COLO668 (cell line): ENCODE measurements around the gene HTRA3.

Experiments
- DNase-seq: peaks from one replicate; lab custom pipeline; 2025; ENCODE audit not compliant: unreplicated experiment; lab: John Stamatoyannopoulos, UW

The HTRA3 gene

DNA sequence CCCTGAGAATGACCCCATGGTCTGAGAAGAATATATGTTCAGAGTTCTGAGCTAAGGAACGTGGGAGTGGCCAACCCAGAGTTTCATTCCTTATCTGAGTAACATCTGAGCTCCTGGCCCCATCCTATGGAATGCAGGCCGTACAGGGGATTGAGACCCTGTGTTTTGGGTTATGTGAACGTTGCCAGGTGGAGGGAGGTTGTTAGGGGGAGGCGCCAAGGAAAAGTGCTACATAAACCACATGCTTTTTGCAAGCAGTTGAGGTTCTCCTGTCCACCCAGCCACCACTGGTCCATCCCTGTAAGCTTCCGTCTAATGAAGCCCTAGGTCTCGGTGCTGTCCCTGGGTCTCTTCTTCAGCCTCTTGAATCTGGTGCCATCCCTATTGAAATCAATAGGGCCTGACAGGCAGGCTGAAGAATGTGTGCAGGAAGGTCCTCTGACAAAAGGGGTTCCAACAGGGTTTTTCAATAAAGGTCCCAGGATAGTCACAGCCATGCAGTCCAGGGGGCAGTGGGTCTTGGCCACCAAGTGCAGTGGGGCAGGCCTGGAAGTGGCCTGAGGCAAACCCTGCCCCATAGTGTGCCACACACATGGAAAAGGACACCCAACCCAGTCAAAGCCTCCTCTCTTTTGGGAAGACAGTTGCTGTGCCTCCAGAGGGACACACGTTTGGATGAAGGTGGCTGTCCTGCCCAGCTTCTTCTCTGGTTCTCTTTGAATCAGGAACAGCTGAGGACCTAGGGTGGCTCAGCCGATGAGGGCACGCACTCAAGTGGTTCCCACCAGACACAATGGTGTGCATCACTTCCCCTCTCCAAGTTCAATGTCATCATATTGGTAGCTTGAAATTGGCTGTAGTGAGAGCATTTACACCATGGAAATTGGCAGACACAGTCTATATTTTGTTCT lies 53.5 kb downstream of the HTRA3 start:
- no peak for DNase-seq

DNA sequence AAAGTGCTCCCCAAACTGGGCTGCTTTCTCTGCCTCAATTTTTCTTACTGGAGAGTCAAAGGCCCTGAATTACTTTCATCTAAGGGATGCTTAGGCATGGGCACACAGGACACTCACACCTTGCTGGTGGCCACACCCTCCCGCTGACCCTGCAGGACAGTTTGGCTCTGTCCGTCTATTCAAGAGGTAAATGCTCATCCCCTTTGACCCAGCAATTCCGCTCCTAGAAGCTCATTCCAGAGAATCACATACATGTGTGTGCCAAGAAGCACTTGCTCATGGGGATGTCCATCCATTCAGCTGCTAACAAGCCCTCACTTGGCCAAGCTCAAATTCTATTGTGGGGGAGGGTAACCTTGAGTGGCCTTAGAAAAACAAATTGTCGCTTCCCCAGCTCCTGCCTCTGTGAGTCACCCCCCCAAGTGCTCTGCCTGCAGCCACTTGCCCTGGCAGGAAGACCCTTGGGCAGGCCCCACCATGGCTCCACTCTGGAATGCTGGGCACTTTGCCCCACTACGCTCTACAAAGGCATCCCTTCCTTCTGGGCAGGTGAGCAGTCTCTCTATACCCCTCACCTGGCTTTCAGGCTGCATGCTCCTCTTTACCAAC lies 54.5 kb downstream of the HTRA3 start:
- no peak for DNase-seq

DNA sequence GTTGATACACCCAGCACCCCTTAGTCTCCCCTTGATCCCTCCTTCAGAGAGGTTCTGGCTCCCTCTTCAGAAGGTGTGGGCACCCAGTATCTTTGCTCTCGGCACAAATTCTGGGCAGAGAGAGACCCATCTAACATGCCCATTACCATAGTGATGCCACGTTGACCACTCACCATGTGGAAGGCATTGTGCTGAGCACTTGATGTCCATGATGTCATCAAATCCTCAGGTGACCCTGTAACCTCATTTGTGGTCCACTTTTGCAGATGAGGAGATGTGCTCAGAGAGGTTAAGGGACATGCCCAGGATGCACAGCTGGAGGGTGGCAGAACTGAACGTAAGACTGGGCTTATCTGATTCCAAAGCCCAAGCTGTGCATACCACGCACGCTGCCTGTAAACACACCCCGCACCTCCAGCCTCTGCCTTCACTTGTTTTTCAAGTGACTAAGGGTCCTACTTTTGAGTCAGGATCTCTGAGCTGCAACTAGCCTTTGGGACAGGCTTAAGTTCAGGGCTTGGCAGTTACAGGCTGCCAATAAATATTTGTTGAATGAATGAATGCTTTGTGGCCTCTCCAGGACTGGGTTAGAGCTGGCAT lies 55.2 kb downstream of the HTRA3 start:
- no peak for DNase-seq

DNA sequence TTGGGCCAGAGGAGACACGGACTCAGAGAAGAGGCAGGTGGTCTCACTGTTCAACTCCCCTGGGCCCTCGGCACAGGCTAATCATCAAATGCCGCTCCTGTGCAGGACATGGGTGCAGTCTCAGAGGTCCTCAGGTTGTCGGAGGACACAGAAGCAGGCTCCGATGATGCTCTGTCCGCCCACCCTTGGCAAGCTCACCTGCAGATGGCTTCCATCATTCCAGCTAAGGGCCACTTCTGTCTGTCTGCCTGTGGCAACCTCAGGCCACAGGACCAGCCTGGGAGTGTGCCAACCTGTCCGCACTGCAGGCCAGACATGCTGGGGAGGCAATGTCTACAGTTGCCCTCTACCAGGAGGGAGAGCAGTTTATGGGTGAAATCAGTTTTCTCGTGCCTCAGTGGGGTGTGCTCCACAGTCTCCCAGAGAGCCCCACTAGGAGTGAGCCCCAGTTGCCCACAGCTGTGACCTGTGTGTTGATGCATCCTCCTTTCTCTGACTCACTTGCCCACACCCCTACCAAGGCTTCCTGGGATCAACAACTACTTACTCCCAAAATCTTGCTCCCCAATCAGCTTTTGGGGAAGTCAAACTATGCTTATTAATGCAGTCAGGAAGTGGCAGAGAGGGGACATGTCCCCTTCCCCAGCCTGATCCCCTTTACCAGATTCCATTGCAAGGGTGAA lies 55.9 kb downstream of the HTRA3 start:
- no peak for DNase-seq

DNA sequence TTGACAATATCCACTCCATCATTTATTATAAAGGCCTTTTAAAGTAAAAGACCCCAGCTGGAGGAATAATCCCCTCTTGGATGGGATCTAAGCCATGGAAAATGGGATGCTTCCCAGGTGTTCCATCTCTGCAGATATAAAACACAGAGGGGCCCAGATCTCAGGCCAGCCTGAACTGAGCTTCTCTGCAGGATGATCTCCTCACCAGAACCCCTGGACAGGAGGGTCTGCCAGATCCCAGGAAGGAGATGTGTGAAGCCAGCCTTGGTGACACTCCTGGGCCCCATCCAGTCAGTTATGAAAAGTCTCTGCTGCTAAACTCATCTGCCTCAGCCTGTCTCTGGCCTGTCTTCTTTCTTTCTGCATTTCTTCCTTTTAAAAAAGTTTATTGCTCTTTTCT lies 56.7 kb downstream of the HTRA3 start:
- DNase-seq = no peak

DNA sequence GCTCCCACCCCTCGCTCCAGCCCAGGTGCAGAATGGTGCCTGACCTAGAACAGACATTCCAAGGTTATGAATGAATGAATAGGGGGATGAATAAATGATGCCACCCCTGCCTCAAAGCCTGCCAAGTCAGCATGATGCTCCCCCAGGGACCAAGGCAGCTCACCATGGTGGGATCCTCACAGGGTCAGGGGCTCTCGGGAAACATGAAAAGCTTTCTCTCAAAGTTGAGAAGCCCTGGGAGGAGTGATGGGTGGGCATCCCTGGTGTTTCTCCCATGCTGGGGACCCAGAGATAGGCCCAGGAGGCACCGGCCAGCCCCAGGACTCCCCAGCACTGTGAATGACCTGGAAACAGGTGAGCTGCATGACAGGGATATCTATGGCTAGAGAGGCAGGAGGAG lies 58.9 kb downstream of the HTRA3 start:
- DNase-seq = no peak

DNA sequence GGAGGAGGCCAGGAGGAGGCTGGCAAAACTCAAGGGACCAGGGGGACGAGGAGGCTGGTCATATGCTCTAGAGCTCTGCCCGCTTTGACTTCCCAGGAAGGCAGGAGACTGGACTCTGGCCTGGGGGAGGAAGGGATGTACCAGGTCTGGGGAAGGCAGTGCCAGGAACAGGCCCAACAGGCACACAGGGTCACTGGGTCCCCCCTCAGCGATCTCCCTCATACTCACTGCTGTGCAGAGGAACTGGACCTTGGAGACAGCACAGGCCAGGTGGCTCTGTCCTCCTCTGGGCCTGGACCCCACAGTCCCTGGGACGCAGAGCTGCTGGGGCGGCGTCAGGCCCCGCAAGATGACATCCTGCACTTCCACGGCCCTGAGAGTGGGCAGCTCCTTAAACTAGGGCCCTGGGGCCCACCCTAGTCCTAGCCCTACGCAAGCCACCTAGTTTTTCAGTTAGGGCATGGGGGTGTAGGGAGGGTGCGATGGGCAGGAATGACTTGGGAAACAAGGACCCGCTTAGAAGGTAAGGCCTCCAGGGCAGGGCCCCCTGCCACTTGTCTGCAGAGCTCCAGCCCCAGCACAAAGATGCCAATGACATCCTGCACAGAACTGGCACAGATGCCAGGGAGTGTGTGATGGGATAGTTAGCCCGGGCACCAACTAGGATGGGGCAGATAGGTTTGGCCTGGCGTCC lies 59.5 kb downstream of the HTRA3 start:
- no peak for DNase-seq

DNA sequence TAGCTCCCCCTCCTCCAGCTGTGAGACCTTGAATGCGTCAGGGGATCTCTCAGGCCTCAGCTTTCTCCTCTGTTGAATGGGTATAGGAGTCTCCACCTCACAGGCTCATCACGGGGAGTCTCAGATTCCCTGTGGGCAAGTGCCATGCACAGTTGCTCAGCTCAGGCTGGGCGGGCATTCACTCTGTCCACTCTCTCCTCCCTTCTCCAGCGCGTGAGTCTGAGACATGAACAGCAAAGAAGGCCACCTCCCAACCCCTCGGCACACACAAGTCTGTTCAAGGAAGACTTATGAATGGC lies 60.0 kb downstream of the HTRA3 start:
- no peak for DNase-seq

DNA sequence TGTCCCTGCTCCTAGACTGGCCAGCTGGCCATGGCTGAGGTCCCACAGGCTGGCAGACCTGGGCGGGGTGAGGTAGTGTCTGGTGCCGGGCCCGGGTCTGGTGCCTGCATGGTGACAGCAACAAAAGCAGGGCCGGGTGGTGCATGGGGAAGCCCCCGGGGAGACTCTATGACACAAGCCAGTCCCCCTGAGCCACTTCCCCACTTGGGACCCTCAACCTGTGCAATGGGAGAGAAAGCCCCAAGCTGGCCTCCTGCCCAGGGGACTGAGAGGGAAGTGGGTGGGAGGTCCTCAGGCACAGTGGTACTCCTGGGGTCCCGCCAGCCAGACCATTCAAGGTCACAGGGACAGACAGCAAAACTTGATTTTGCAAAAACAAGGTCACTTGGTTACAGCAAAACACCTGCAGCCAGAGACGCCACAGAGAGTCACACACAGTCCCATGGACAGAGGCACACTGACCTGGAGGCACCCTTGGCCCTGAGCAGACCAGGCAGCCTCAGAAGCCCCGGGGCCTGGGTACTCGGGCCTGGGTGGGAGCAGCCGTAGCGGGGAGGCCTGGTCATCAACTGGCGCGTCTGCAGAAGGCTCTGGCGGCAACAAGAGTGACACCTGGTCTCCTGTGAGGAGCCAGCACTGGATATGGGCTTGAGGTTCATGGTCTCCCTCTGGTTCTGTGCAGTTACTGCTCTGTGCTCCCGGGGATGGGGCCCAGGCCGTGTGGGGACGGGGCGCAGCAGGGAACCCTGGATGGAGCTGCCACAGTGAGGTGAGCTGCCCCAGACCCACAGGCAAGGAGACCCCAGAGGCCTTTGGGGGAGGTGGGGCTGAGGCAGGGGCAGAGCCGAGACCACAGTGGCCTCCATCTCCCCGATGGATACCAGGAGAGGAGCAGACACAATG lies 60.6 kb downstream of the HTRA3 start:
- no peak for DNase-seq

DNA sequence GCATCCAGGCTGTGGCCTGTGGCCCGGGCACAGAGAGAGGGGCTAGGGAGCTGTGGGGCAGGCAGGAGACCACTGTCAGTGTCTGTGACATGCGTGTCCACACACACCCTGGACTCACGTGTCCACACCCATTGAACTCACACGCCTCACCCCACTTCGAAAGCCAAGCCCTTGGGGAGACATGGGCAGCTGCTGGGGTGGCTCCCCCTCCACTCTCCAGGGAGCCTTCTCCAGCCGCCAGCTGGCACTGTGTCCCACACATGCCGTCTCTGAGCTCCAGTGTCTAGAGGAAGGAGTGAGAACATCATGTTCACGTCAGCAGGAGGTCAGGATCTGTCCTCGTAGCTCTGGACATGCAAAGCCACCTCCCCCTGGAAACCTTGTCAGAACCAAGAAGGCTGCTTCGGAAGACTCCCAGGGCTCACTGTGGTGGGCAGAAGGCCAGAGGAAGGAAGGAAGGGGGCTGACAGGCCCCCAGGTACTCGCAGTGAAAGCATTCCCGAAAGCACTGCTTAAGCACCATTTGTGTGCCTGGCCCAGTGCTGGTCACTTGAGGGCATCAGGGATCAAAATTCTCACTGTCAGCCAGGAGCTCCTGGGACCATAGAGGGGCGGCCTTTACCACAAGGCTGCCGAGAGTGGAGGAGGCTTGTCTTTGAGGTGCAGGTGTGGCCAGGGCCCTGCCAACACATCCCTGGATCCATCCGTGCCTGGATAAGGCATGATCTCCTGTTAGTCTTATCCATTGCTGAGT lies 61.4 kb downstream of the HTRA3 start:
- no peak for DNase-seq

DNA sequence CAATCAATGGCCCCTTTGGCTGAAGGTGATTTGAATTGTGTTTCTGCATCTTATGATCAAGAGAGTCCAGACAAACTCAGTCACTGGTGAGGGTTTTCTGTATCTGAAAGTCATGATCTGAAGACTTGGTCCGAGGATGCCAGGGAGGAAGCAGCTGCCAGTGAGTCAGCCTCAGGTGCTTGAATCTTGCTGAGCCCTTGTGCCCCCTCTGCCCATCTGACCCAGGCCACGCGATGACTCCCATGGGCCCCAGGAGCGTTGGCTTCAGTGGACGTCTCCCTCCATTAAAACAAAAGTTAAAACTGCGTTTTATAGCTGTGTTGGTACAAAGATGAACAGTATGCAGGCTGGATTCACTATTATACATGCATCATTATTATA lies 62.0 kb downstream of the HTRA3 start:
- DNase-seq = no peak

DNA sequence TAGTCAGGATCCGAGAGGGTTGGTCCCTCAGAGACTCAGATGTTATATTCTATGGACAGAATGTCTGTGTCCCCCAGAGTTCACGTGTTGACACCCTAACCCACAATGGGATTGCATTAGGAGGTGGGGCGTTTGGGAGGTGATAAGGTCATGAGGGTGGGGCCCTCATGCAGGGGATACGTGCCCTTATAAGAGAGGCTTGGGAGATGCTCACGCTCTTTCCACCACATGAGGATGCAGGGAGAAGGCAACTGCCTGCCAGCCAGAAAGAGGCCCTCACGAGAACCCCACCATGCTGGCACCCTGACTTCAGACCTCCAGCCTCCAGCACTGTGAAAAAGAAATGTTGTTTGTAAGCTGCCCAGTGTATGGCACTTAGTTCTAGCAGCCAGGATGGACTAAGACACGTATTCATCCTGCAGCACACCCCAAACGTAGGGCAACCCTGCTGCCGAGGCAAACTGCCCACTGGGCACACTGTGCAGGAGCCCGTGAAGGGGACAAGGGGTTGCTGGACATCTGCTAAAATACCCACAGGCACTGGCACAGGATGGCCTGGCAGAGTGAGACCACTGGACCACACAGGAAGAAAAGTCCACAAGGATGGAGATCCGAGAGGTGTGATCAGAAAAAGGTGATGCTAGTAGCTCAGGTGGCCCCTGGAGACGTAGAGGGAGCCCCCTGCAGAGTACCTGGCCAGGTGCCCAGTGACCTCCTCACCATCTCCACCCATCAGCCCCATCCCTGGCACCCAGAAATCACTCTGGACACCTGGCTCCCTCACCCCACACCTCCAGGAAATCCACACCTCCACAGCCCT lies 62.7 kb downstream of the HTRA3 start:
- no peak for DNase-seq

DNA sequence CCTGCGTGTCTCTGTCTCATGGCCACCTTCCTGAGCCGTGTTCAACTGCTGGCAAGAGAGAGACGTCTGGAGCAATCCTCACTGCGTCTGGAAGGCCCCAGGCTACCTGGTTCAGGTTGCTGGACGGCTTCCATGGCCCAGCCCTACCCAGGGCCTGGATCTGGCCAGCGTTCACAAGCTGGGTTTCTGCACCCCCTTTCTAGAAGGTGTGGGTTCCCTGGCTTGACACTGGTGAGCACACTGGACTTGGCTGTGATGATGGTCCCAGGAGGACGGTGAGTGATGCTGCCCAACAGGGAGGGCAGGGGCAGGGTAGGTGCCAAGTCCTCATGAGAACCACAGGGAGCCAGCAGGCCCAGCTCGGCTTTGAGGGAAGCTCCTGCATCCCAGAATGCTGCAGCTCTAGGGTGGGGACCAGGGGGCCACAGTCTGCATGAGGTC lies 63.4 kb downstream of the HTRA3 start:
- DNase-seq = no peak

DNA sequence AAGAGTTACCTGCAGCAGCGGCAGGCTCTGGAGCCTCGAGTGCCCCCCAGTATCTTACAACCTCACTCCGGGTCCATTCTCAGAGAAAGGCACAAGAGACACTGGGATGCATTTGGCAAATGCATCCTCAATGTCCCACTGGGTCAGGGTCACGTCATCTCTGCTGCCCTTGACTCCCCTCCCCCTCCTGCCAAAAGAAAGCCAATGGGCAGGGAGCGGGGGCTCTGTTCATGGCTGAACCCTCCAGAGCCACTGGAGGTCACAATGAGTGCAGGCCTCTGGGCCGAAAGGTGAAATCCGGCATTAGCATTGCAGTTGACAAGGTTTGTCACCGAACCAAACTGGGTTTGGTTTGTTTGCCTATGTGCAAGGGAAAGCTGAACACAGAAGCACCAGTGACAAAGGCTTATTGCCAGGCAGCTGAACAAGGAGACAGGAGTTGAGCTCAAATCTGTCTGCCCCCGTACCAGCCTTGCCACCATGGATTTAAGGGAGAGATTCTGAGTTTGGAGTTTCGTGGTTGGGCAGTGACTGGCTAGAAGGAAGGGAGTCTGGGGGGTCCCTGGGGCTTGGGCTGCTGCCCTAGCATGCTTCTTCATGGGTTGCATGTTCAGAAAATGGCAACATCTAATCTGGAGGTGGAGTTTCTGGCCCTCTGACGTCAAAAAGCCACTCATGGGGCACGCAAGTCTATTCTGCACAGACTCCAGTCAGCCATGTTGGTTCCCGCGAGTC lies 64.3 kb downstream of the HTRA3 start:
- DNase-seq = no peak

DNA sequence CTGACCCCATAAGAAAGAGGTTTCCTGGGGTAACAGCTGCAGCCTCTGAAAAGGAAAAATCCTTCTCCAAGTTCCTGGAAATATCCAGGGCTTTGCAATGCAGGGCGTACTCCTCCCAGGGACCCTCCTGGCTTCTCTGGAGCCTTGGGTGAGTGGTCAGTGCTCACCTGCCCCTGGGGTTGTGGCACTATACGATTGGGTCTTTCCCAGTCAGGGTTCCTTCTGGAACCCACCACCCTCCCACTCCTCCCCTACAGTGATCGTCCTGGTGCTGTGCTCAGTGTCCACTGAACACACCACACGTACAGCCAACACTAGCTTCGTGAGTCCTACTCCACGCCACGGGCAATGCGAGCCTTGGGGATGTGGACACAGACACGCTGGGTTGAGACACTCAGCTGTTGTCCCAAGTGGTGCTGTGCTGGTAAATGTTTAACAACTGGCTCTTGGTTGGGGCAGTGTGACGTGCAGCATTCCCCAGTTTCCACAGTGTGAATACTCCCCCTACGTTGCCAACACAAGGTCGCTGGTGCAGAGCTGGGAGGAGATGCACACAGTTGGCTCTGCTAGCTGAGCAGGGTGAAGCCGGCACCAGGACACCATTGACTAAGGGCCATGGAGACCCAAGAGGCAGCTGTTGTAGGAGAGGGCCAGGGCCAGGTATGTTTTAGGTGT lies 65.4 kb downstream of the HTRA3 start:
- no peak for DNase-seq

DNA sequence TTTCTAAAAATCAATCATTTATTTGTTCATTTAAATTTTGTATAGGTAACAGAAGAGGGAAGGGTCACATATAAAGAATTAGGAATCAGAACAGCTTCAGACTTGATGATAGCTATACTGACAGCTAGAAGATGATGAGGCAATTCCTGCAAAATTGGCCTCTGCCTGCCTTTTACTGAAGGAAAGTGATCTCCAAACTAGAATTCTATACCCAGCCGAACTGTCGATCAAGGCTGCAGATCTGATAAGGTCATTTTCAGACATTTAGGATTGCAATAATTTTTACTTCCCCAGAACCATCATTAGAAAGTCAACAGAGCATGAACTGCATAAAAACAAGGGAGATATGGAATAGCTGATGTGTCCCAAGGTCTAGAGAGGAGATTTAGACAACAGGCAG lies 66.3 kb downstream of the HTRA3 start:
- no peak for DNase-seq

DNA sequence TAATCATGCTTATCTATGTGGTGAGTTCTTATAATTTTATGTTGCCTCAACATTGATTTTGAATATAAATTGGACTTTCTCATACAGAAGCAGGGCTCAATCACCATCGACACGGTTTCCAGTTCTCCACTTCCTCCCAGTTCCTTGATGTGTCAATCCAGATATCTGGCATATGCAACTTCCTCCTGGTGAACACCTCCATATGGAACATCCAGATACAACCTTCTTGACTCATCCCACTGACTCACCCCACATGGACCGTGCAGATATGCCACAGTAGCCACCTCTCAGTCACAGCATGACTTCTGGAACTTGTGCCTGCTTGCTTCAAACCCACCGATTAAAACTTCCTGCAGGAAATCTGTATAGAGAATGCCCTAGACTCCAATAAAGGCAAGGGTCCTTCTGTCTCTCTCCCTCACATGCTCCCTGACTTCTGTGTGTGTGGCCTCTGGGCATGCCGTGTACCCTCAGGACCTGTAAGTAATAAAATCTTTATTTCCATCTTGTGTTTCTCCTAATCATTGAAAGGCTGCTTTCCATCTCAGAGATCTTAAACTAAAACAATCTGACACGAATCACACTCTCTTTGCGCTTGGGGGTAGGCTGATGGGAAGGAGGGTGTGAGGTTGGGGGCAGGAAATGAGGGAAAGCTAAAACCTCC lies 67.0 kb downstream of the HTRA3 start:
- no peak for DNase-seq
